HG03039 (cell line): ENCODE measurements around the gene BRPF3.

Source experiments
- ATAC-seq: cut with Tn5 transposase; IDR thresholded peaks from one replicate; pipeline ENCODE4 v1.9.1; 2021; ENCODE audit warnings: mild to moderate bottlenecking, moderate library complexity; ENCODE audit not compliant: unreplicated experiment

BRPF3 gene

DNA sequence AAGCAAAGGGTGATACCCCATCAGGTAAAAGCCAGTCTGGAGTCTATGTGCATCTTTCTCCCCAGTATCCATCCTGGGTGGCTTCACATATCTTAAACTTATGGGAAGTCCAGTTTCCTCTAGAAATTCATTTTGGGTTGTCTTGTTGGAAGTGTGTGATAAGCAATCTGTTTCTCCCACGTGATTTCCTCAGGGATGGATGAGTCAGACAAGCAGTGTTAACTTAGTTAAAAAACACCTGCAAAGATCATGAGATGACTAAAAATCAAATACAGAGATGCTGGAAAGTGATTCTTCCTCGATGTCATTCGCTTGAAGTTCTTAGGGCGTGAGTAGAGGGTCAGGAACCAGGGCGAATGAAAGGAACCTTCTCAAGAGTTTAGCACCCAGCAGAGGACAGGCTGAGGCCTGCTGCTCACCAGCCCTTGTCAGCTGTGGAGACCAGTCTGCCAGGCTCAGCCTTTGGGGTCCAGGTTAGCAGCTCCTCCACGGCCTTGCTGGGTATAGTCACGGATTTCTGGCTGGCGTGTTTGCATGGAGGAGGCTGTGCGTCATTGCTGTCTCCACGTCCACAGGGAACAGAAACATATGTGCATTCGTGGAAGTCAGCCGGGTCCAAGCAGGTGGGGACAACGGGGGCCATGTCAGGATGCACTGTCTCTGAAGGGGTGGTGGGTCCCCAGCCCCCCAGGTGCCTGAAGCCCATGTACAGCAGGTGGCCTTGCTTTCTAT lies 70.5 kb downstream of the BRPF3 start:
- no peak for ATAC-seq

DNA sequence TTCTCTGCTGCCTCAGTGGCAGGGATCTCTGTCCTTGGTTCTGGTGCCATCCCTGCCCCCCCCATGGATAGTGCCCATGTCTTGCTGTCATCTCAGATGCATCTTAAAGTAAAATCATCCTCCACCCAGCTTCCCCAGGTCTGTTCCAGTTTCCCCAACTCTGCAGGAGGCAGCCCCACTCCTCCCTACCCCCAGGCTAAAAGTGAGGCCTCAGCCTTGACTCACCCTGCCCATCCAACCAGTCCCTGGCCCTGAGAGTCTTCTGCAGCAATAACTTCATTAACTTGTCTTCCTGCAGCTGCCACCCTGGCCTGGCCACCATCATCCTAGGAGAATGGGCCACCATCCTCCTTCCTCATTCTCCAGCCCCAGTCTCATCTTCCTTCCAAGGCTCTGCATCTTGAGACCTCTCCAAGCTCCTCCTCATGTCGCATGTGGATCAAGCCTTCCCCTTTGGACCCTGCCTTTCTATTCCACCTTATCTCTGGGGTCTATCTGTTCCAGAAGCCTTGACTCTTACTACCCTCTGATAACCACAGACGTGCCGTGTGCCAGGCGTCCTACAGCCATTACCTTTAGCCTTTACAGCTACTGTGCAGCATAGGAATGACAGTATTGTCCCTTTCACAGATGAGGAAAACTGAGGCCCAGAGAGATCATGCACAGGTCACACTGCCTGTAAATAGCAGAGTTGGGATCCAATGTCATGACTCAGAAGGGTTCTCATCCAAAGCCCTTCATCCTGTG lies 71.4 kb downstream of the BRPF3 start:
- ATAC-seq, result no peak

DNA sequence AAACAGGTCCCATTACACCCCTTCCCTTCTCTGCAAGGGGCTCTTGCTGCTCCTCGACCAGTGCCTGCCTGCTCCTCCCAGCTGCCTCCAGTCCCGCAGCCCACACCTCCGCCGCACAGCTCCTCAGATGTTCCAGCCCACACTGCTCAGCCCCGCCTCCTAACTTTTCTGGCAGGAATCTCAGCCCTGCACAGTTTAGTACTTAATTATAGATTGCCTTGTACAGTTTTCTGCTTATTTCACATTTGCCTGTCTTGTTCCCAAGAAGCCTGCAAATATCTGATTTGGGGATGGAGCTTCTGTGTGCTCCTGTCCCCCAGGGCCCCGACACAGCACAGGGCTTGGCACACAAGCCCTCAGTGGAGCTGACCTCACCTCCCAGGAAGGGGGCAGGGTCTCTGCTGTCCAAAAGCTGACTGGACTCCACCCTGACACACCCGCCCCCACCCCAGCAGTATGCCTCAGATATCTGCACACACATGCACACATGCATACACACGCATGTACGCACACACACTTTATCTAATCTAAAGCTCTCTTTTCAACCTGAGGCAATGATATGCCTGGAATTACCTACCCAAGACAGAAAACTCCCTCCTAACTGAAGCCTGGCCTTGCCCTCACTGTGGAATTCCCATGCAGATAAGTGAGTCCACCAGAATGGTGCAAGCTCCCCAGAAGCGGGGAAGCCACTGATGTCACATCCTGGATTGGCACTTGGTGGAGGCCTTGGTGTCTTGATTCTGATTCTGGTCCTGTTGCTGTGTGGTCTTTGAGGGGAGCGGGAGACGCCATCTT lies 72.1 kb downstream of the BRPF3 start:
- no peak for ATAC-seq

DNA sequence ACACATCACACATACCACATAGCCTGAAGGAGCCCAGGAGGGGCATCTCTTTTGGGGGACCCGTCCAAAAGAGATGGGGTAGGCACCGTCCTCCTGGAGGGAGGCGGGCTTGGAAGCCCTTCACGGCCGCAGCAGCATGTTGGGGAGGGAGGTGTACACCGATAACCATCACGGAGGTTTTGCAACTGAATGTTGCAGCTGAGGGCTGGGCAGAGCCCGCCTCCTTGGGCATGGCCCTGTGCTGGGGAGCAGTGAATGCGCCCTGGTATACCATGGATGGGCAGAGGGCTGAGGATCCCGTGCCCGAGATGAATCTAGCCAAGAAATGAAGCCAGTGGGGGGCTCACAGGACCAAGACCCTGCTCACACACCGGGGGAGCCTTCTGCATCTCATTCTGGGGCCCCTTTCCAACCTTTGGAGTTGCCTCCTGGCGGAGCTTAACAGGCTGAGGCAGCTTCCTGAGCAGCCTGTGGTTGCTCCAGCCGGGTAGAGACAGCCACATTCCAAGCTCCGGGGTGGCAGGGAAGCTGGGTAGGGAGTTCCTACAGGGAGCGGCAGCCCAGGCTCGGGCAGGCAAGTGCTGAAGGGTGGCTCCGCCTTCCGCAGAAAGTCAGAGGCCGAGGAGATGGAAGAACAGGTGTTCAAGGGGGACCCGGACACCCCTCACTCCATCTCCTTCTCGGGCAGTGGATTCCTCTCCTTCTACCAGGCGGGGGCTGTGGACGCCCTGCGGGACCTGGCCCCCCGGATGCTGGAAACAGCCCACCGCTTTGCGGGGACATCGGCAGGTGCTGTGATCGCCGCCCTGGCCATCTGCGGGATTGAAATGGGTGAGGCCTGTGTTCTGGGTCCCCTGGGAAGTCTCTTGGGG lies 73.5 kb downstream of the BRPF3 start, which contains the start of gene PNPLA1:
Gene PNPLA1, plus strand, starts transcription at position 227 of the 872 bp plus-strand sequence. Its CDS starts 400 bp downstream, at position 627.
- no peak for ATAC-seq

DNA sequence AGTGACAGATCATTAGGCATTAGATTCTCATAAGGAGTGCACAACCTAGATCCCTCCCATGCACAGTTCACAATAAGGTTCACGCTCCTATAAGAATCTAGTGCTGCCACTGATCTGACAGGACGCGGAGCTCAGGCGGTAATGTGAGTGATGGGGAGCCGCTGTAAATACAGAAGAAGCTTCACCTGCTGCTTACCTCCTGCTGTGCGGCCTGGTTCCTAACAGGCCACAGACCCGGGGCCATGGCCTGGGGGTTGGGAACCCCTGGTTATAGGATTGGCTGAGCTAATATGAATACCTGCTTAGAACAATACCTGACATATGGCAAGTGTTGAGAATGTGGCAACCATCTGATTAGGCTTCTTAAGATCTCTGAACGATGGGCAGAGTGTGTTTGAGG lies 75.7 kb downstream of the BRPF3 start:
- ATAC-seq, result no peak

DNA sequence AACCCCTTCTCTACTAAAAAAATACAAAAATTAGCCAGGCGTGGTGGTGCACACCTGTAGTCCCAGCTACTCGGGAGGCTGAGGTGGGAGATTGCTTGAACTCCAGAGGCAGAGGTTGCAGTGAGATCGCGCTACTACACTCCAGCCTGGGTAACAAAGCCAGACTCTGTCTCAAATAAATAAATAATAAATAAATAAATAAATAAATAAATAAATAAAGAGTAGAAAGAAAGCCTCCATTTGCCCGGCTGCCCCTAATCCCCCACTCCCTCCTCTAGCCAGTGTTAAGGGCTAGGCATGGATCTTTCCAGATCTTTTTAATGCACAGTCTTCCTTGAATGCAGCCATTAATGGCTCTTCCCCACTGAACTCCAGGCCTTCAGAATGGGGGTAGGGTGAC lies 76.5 kb downstream of the BRPF3 start:
- no peak for ATAC-seq

DNA sequence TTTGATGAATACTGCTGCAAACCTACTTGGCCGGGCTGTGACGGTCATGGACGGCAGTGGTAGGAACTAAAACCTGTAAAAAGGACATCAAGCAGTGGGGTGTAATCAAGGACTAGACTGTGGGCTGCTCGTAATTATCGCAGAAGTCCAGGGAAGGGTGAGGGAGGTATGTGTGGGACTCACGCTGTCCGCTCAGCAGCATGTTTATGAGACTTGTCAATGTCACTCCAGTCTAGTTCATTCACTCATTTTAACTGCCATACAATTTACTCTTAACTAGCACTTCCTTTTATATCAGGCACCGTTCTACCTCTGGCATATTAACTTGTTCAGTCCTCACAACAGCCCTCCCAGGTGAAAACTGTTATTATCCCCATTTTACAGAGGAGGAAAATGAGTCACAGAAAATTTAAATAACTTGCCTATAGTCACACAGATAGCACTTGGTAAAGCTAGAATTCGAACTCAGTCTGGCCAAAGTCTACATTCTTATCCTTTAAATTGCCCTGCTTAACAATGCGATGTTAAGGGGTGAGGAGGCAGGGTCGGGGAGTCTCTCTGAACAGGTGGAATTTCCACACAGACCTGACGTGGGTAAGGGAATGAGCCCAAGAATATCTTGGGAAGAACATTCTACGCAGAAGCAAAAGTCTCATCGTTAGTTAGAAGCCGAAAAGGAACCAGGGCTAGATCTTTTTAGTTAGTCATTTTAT lies 77.4 kb downstream of the BRPF3 start:
- ATAC-seq, result no peak

DNA sequence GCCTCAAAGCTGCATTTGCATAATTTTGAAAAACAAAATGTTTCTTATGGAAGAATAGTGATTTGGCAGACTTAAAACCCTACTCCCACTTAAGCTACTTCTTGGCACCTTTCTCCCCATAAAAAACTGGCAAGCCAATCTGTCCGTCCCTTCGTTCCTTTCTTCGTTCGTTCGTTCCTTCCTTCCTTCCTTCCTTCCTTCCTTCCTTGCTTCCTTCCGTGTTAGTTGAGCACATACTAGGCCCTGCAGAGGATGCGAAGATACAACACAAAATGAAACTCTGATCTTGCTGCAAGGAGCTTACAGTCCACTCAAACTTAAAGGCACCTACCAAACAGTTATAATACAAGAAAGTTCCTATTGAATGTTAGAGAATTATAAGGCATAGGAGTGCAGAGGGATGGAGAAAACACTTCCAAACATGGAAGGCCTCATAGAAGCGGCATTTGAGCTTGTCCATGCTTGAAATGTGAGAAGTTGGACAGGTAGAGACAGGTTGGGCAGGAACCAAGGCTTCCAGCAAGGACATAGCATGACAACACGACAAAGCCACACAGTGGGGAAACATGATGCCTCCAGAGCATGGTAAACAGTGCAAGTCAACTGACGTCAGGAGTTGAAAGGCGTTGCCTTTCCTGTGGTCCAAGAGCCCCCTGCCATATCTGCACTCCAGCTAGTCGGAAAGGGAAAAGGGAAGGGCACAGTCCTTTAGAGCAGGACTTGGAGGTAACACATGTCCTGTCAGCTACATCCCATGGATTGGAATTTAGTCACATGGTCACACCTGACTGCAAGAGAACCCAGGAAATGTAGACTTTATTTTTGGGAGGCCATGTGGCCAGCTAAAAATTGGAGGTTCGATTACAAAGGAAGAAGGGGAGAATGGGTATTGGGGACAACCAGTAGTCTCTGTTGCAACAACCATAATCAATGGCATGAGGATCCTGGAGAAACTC lies 80.3 kb downstream of the BRPF3 start:
- ATAC-seq, result no peak

DNA sequence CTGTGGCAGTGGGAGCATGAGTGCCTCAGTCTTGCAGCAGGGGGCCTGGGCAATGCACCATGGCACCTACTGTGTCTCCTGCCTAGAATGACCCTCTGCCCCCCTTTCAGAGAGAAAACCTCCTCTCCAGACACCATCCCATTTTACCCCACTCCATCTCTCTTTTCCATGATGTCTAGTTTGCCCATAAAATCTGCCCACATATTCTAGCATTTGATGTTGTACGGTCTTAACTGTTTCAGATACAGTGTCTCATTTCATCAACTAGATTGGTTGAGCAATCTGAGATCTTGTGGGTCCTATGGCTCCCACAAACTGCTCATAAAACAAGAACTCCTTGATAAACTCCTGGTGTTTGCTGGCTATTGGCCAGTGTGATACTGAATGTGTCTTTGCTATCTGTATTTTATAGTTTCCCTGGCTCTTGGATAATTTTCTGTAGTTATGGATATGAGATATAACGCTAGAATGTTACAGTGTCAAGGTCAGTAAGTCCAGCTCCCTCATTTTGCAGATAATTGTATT lies 81.5 kb downstream of the BRPF3 start:
- ATAC-seq, result no peak

DNA sequence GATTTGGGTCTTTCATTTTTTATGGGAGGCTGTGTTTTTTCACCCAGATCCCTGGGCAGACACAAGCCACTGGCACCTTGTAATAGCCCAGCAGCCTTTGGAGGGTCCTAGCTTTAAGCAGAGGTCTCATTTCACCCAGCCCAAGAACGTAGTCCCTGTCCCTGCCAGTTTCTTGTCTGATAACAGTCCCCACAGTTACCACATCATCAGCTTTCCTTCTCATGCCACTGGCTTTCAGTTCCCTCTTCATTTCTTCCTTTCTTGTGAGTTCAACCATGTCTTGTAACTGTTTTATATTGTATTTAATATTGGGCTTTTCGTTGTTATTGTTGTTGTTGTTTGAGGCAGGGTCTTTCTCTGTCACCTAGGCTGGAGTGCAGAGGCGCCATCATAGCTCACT lies 83.9 kb downstream of the BRPF3 start:
- ATAC-seq, result no peak

DNA sequence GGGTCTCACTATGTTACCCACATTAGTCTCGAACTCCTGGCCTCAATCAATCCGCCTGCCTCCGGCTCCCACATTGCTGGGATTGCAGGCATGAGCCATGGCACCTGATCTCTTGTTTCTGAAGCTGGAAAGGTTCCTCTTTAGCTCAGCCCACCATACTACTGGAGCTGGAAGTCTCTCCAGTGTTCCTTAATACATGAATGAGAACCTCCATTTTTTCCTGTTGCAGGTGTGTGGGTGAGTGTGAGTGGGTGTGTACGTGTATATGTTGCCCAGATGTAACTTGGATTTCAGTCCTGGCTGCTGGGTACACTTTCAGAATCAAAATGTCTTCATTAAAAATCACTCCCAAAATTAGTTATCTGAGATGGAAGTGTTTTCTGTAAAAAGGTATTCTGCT lies 84.4 kb downstream of the BRPF3 start:
- ATAC-seq, result no peak
